HG03066 (cell line): ENCODE measurements around the gene L1CAM.

Experiments
- ATAC-seq: cut with Tn5 transposase; IDR thresholded peaks from one replicate; pipeline ENCODE4 v1.9.1; 2021; ENCODE audit warnings: low read depth; ENCODE audit not compliant: unreplicated experiment

The L1CAM gene

GRCh38 chrX:153878969-153879653, 6.9 kb downstream of the L1CAM start:
- no peak for ATAC-seq

- ATAC-seq: no peak
Measured at GRCh38 chrX:153878345-153878744, 7.6 kb downstream of the L1CAM start.

- no peak for ATAC-seq
Measured at GRCh38 chrX:153877571-153878261, 8.3 kb downstream of the L1CAM start.

- no peak for ATAC-seq
Measured at GRCh38 chrX:153876112-153876491, 9.9 kb downstream of the L1CAM start.

GRCh38 chrX:153875391-153876111, 10.4 kb downstream of the L1CAM start:
- no peak for ATAC-seq

- no peak for ATAC-seq
Measured at GRCh38 chrX:153874366-153875125, 11.4 kb downstream of the L1CAM start.

- ATAC-seq: no peak
Measured at GRCh38 chrX:153874085-153874365, 11.9 kb downstream of the L1CAM start.

- ATAC-seq: no peak
Measured at GRCh38 chrX:153873282-153874084, 12.5 kb downstream of the L1CAM start.

- no peak for ATAC-seq
Measured at GRCh38 chrX:153871946-153872878, 13.8 kb downstream of the L1CAM start.

- ATAC-seq: no peak
Measured at GRCh38 chrX:153871451-153871850, 14.5 kb downstream of the L1CAM start.

- ATAC-seq: no peak
Measured at GRCh38 chrX:153870791-153871360, 15.1 kb downstream of the L1CAM start.

- no peak for ATAC-seq
Measured at GRCh38 chrX:153870288-153870690, 15.7 kb downstream of the L1CAM start.

- no peak for ATAC-seq
Measured at GRCh38 chrX:153869473-153870287, 16.3 kb downstream of the L1CAM start.

- ATAC-seq: no peak
Measured at GRCh38 chrX:153868576-153869472, 17.1 kb downstream of the L1CAM start.

GRCh38 chrX:153867671-153868070, 18.3 kb downstream of the L1CAM start:
- ATAC-seq: no peak

- ATAC-seq: no peak
Measured at GRCh38 chrX:153867139-153867538, 18.8 kb downstream of the L1CAM start.
